Measurements from ENCODE around the gene FREM2. TPM values are rescaled to one million over a fixed set of nuclear protein-coding genes. Genes with fewer than 3 reads are reported as not detected.
A peak's percentile ranks its signal among the peaks of the same experiment; 100 is the strongest.

Gene FREM2
- total and polyA plus RNA-seq, 2 donors from 2014 or later, result 3.6 to 16.9 TPM

GRCh38 chr13:38787550-38787949 is 100.7 kb downstream of the FREM2 start:
- H3K4me3 ChIP-seq (ENCODE audit: low read length in 3 of 3), result peak overlapping the region in 2 of 3 donors; percentile 1 to 4
- peak; percentile 87 for FAIRE-seq
- no peak for TF ChIP-seq CTCF (IDR thresholded peaks at IDR 0.05; ENCODE audit: borderline replicate concordance, extremely low read depth, insufficient read depth)

GRCh38 chr13:38796890-38797289 is 110.0 kb downstream of the FREM2 start:
- H3K9me3 ChIP-seq (ENCODE audit: control insufficient read depth in 2 of 3, insufficient read depth in 1 of 3, low read length in 3 of 3), result no peaks in the 10 kb centered on the region
- no peak for TF ChIP-seq CTCF (IDR thresholded peaks at IDR 0.05; ENCODE audit: borderline replicate concordance, extremely low read depth, insufficient read depth)
- FAIRE-seq (no peak), DNase-seq (no peak)
- H3K36me3 ChIP-seq (ENCODE audit: control insufficient read depth in 2 of 3, insufficient read depth in 3 of 3, low read length in 3 of 3), result no peaks in the 10 kb centered on the region
- intact Hi-C loops (cut with DNase I), result no loop called here
- no peak overlapping the region for H3K27ac ChIP-seq (ENCODE audit: low read depth in 2 of 2, low read length in 2 of 2)
- H3K4me1 ChIP-seq (ENCODE audit: control insufficient read depth in 2 of 3, insufficient read depth in 2 of 3, low read depth in 1 of 3, low read length in 3 of 3), result peaks cover 0 to 3% (median 0%) of the 10 kb centered on the region in 3 donors
- H3K9ac ChIP-seq (ENCODE audit: low read length in 3 of 3), result no peak overlapping the region
- H3K27me3 ChIP-seq (ENCODE audit: control insufficient read depth, insufficient read depth, low read length), result no peaks in the 10 kb centered on the region
- H3K4me3 ChIP-seq (ENCODE audit: low read length in 3 of 3), result no peak overlapping the region

More at GRCh38 chr13:38787550-38787949, 100.7 kb downstream of the FREM2 start:
- intact Hi-C loops (cut with DNase I), result no loop called here
- no peak for DNase-seq
- no peak overlapping the region for H3K27ac ChIP-seq (ENCODE audit: low read depth in 2 of 2, low read length in 2 of 2)
- no peaks in the 10 kb centered on the region for H3K9me3 ChIP-seq (ENCODE audit: control insufficient read depth in 2 of 3, insufficient read depth in 1 of 3, low read length in 3 of 3)
- H3K36me3 ChIP-seq (ENCODE audit: control insufficient read depth in 2 of 3, insufficient read depth in 3 of 3, low read length in 3 of 3), result no peaks in the 10 kb centered on the region
- no peak overlapping the region for H3K9ac ChIP-seq (ENCODE audit: low read length in 3 of 3)
- no peaks in the 10 kb centered on the region for H3K27me3 ChIP-seq (ENCODE audit: control insufficient read depth, insufficient read depth, low read length)
- H3K4me1 ChIP-seq (ENCODE audit: control insufficient read depth in 2 of 3, insufficient read depth in 2 of 3, low read depth in 1 of 3, low read length in 3 of 3), result peaks cover 0 to 5% (median 4%) of the 10 kb centered on the region in 3 donors

- no peak for DNase-seq
- Histone ChIP-seq H3K4me3 (ENCODE audit: low read length in 3 of 3) (peak overlapping the region in 2 of 3 donors; percentile 37), H3K9me3 (ENCODE audit: control insufficient read depth in 2 of 3, insufficient read depth in 1 of 3, low read length in 3 of 3) (no peaks in the 10 kb centered on the region), H3K27me3 (ENCODE audit: control insufficient read depth, insufficient read depth, low read length) (no peaks in the 10 kb centered on the region), H3K9ac (ENCODE audit: low read length in 3 of 3) (peak overlapping the region in 1 of 3 donors; percentile 5), H3K4me1 (ENCODE audit: control insufficient read depth in 2 of 3, insufficient read depth in 2 of 3, low read depth in 1 of 3, low read length in 3 of 3) (peaks cover 0 to 4% (median 0%) of the 10 kb centered on the region in 3 donors), H3K36me3 (ENCODE audit: control insufficient read depth in 2 of 3, insufficient read depth in 3 of 3, low read length in 3 of 3) (no peaks in the 10 kb centered on the region), H3K27ac (ENCODE audit: low read depth in 2 of 2, low read length in 2 of 2) (peak overlapping the region; percentile 15 to 68)
- intact Hi-C loops (cut with DNase I), result no loop called here
- no peak for FAIRE-seq
- no peak for TF ChIP-seq CTCF (IDR thresholded peaks at IDR 0.05; ENCODE audit: borderline replicate concordance, extremely low read depth, insufficient read depth)
These were observed 116.7 kb downstream of the FREM2 start for GRCh38 chr13:38803531-38803930.

GRCh38 chr13:38804061-38804460 is 117.2 kb downstream of the FREM2 start:
- TF ChIP-seq CTCF (IDR thresholded peaks at IDR 0.05; ENCODE audit: borderline replicate concordance, extremely low read depth, insufficient read depth), result no peak
- FAIRE-seq (peak; percentile 87), DNase-seq (peak in 1 of 5 donors; percentile 12)
- Histone ChIP-seq H3K27ac (ENCODE audit: low read depth in 2 of 2, low read length in 2 of 2) (peak overlapping the region; percentile 63 to 68), H3K9me3 (ENCODE audit: control insufficient read depth in 2 of 3, insufficient read depth in 1 of 3, low read length in 3 of 3) (no peaks in the 10 kb centered on the region), H3K4me3 (ENCODE audit: low read length in 3 of 3) (peak overlapping the region in 2 of 3 donors; percentile 37), H3K27me3 (ENCODE audit: control insufficient read depth, insufficient read depth, low read length) (no peaks in the 10 kb centered on the region), H3K9ac (ENCODE audit: low read length in 3 of 3) (peak overlapping the region in 1 of 3 donors; percentile 5), H3K4me1 (ENCODE audit: control insufficient read depth in 2 of 3, insufficient read depth in 2 of 3, low read depth in 1 of 3, low read length in 3 of 3) (peaks cover 0 to 4% (median 0%) of the 10 kb centered on the region in 3 donors), H3K36me3 (ENCODE audit: control insufficient read depth in 2 of 3, insufficient read depth in 3 of 3, low read length in 3 of 3) (no peaks in the 10 kb centered on the region)
- intact Hi-C loops (cut with DNase I), result no loop called here
